Measurements from ENCODE around the gene PYGL.

Gene PYGL

GRCh38 chr14:50931559-50931958, 12.7 kb downstream of the PYGL start:
- intact Hi-C loops (cut with DNase I; ENCODE audit: low total_unique reads), result no loop called here
- no peaks in the 10 kb centered on the region for H3K9me3 ChIP-seq
- DNase-seq, result no peak

GRCh38 chr14:50929506-50929905, 14.8 kb downstream of the PYGL start:
- TF ChIP-seq CTCF (IDR thresholded peaks at IDR 0.05), result no peak
- Histone ChIP-seq H3K27ac (no peak overlapping the region), H3K27me3 (no peaks in the 10 kb centered on the region), H3K4me1 (no peaks in the 10 kb centered on the region), H3K9me3 (no peaks in the 10 kb centered on the region), H3K4me3 (no peak overlapping the region), H3K36me3 (peaks cover 24 to 61% (median 34%) of the 10 kb centered on the region in 3 donors)
- DNase-seq, result no peak
- intact Hi-C loops (cut with DNase I; ENCODE audit: low total_unique reads), result no loop called here

More at GRCh38 chr14:50931559-50931958, 12.7 kb downstream of the PYGL start:
- no peak overlapping the region for H3K27ac ChIP-seq
- H3K4me3 ChIP-seq, result no peak overlapping the region
- H3K36me3 ChIP-seq, result peaks cover 24 to 78% (median 47%) of the 10 kb centered on the region in 3 donors
- no peaks in the 10 kb centered on the region for H3K4me1 ChIP-seq
- H3K27me3 ChIP-seq, result no peaks in the 10 kb centered on the region
- no peak for TF ChIP-seq CTCF (IDR thresholded peaks at IDR 0.05)

- peaks cover 24 to 62% (median 39%) of the 10 kb centered on the region in 3 donors for H3K36me3 ChIP-seq
- peak in 1 of 2 donors; percentile 33 for DNase-seq
These were observed 16.2 kb downstream of the PYGL start for GRCh38 chr14:50928002-50928635.

GRCh38 chr14:50926851-50927386, 17.4 kb downstream of the PYGL start:
- Histone ChIP-seq H3K9me3 (no peaks in the 10 kb centered on the region), H3K27ac (no peak overlapping the region), H3K4me1 (no peaks in the 10 kb centered on the region), H3K4me3 (no peak overlapping the region), H3K36me3 (peaks cover 24 to 62% (median 44%) of the 10 kb centered on the region in 3 donors), H3K27me3 (no peaks in the 10 kb centered on the region)
- TF ChIP-seq CTCF (IDR thresholded peaks at IDR 0.05), result no peak
- DNase-seq, result no peak
- intact Hi-C loops (cut with DNase I; ENCODE audit: low total_unique reads), result no loop called here

More at GRCh38 chr14:50928002-50928635, 16.2 kb downstream of the PYGL start:
- TF ChIP-seq CTCF (IDR thresholded peaks at IDR 0.05), result no peak
- Histone ChIP-seq H3K27ac (no peak overlapping the region), H3K4me1 (no peaks in the 10 kb centered on the region), H3K4me3 (no peak overlapping the region), H3K9me3 (no peaks in the 10 kb centered on the region), H3K27me3 (no peaks in the 10 kb centered on the region)
- intact Hi-C loops (cut with DNase I; ENCODE audit: low total_unique reads), result no loop called here

- DNase-seq, result no peak
- TF ChIP-seq CTCF (IDR thresholded peaks at IDR 0.05), result no peak
- intact Hi-C loops (cut with DNase I; ENCODE audit: low total_unique reads), result no loop called here
- H3K36me3 ChIP-seq, result peaks cover 11 to 53% (median 42%) of the 10 kb centered on the region in 3 donors
- no peak overlapping the region for H3K4me3 ChIP-seq
- no peaks in the 10 kb centered on the region for H3K27me3 ChIP-seq
- H3K4me1 ChIP-seq, result peaks cover 0 to 7% (median 3%) of the 10 kb centered on the region in 4 donors
- no peaks in the 10 kb centered on the region for H3K9me3 ChIP-seq
- H3K27ac ChIP-seq, result no peak overlapping the region
These were observed 19.4 kb downstream of the PYGL start for GRCh38 chr14:50924843-50925242.

Measured in tibial artery (tissue), 4 donors.